DND-41 (cell line): Measurements from ENCODE around the gene SS18L1.

Experiments used
- EZH2 ChIP-seq: IDR thresholded peaks from 3 replicates; pipeline ENCODE4 v1.6.1; 2012; ENCODE audit warnings: borderline replicate concordance, low read depth, mild to moderate bottlenecking, moderate library complexity, low read length, inconsistent platforms; ENCODE audit not compliant: severe bottlenecking
- TF ChIP-seq, protein P1 (sequence below): IDR thresholded peaks from 2 replicates; pipeline ENCODE4 v1.5.1; 2012; ENCODE audit warnings: borderline replicate concordance, low read length, moderate library complexity, mild to moderate bottlenecking; ENCODE audit not compliant: poor library complexity, severe bottlenecking; ENCODE audit errors: extremely low read depth

DNA sequence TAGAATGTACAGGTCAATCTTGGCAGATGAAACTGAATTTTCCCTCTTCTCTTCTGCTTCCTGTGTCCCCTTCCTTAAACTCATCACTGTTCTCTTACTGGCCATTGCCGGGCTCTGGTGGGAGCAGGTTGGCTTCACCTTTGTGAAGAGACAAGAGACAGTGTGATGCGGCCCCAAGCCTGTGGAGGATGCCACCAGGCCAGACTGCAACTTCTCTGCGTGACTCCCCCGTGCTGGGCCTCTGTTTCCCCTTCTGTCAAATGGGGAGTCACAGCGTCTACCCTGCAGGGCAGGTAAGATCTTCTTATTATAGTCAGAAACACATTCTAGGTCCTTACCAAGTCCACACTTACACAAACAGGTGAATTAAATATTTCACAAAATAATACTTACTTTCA, 23.2 kb upstream of the SS18L1 start:
- TF ChIP-seq, protein P1, sequence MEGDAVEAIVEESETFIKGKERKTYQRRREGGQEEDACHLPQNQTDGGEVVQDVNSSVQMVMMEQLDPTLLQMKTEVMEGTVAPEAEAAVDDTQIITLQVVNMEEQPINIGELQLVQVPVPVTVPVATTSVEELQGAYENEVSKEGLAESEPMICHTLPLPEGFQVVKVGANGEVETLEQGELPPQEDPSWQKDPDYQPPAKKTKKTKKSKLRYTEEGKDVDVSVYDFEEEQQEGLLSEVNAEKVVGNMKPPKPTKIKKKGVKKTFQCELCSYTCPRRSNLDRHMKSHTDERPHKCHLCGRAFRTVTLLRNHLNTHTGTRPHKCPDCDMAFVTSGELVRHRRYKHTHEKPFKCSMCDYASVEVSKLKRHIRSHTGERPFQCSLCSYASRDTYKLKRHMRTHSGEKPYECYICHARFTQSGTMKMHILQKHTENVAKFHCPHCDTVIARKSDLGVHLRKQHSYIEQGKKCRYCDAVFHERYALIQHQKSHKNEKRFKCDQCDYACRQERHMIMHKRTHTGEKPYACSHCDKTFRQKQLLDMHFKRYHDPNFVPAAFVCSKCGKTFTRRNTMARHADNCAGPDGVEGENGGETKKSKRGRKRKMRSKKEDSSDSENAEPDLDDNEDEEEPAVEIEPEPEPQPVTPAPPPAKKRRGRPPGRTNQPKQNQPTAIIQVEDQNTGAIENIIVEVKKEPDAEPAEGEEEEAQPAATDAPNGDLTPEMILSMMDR, result no peak
- no peak for TF ChIP-seq EZH2
